HEK293 (cell line): ENCODE measurements around the gene MALT1.

ENCODE experiments used
- HOXA7 ChIP-seq: sonication (generic); formaldehyde crosslinking; IDR thresholded peaks from 2 replicates; pipeline ENCODE4 v1.8.1; 2022; ENCODE audit warnings: missing genetic modification reagents, borderline replicate concordance
- MZF1 ChIP-seq: fragments of 450-650 bp; formaldehyde crosslinking; IDR thresholded peaks from 2 replicates; pipeline ENCODE4 v1.5.1; 2017; ENCODE audit warnings: missing biosample characterization, missing genetic modification characterization, borderline replicate concordance
- ZNF121 ChIP-seq: fragments of 450-650 bp; formaldehyde crosslinking; IDR thresholded peaks from 2 replicates; pipeline ENCODE4 v1.5.1; 2016; ENCODE audit warnings: missing biosample characterization, missing genetic modification characterization
- ZNF274 ChIP-seq, 2 experiments: fragments of 200-500 bp in 1 of 2; fragments of 450-650 bp in 1 of 2; sonication (Bioruptor generic) in 1 of 2; formaldehyde crosslinking in 1 of 2; IDR thresholded peaks; 2 replicates each; pipeline versions ENCODE4 v1.5.1 to v1.6.1; 2014 to 2016; ENCODE audit warnings: borderline replicate concordance in 1 of 2, inconsistent platforms in 1 of 2, low read length in 1 of 2, missing biosample characterization in 1 of 2, missing genetic modification characterization in 1 of 2
- ZNF416 ChIP-seq: fragments of 450-650 bp; formaldehyde crosslinking; IDR thresholded peaks from 2 replicates; pipeline ENCODE4 v1.5.1; 2016; ENCODE audit warnings: missing biosample characterization, missing genetic modification characterization
- ZNF792 ChIP-seq: fragments of 450-650 bp; formaldehyde crosslinking; IDR thresholded peaks from 2 replicates; pipeline ENCODE4 v1.5.1; 2016; ENCODE audit warnings: missing biosample characterization, missing genetic modification characterization
- TF ChIP-seq, protein P1 (sequence below): fragments of 450-650 bp; formaldehyde crosslinking; IDR thresholded peaks from 2 replicates; pipeline ENCODE4 v1.5.1; 2016; ENCODE audit warnings: missing biosample characterization, missing genetic modification characterization
- TF ChIP-seq, protein P2 (sequence below): fragments of 450-650 bp; formaldehyde crosslinking; IDR thresholded peaks from 2 replicates; pipeline ENCODE4 v1.5.1; 2016; ENCODE audit warnings: missing biosample characterization, missing genetic modification characterization, borderline replicate concordance
- TF ChIP-seq, protein P3 (sequence below): fragments of 450-650 bp; IDR thresholded peaks from 2 replicates; pipeline ENCODE4 v1.5.1; 2018; ENCODE audit warnings: missing biosample characterization, mild to moderate bottlenecking, missing genetic modification characterization
- TF ChIP-seq, protein P4 (sequence below): fragments of 450-650 bp; formaldehyde crosslinking; conservative IDR thresholded peaks from 2 replicates; pipeline ENCODE4 v1.5.1; 2016; ENCODE audit warnings: low read depth, missing biosample characterization, missing genetic modification characterization
- TF ChIP-seq, protein P5 (sequence below): fragments of 450-650 bp; formaldehyde crosslinking; IDR thresholded peaks from 2 replicates; pipeline ENCODE4 v1.5.1; 2016; ENCODE audit warnings: missing biosample characterization, missing genetic modification characterization

DNA sequence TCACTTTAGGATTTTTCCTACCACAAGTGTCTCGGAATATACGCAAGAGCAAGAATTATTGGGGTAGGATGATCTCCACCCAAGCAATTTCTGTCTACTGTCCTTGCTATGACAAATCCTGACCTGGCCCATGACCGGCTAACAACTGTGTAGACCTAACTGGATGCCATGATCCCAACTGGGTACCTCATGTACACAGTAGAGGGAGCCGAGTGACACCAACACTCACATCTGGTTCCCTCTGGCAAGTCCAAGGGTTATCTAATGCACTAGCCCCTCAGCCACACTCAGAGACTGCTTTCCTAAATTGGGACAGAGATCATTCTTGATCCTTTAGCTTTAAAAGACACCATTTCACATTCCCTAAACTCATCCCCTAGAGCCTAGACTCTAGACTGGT, 132.7 kb downstream of the MALT1 start:
- TF ChIP-seq, protein P1, sequence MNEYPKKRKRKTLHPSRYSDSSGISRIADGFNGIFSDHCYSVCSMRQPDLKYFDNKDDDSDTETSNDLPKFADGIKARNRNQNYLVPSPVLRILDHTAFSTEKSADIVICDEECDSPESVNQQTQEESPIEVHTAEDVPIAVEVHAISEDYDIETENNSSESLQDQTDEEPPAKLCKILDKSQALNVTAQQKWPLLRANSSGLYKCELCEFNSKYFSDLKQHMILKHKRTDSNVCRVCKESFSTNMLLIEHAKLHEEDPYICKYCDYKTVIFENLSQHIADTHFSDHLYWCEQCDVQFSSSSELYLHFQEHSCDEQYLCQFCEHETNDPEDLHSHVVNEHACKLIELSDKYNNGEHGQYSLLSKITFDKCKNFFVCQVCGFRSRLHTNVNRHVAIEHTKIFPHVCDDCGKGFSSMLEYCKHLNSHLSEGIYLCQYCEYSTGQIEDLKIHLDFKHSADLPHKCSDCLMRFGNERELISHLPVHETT (tag by site-specific recombination): no peak
- TF ChIP-seq, protein P2, sequence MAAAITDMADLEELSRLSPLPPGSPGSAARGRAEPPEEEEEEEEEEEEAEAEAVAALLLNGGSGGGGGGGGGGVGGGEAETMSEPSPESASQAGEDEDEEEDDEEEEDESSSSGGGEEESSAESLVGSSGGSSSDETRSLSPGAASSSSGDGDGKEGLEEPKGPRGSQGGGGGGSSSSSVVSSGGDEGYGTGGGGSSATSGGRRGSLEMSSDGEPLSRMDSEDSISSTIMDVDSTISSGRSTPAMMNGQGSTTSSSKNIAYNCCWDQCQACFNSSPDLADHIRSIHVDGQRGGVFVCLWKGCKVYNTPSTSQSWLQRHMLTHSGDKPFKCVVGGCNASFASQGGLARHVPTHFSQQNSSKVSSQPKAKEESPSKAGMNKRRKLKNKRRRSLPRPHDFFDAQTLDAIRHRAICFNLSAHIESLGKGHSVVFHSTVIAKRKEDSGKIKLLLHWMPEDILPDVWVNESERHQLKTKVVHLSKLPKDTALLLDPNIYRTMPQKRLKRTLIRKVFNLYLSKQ: no peak
- TF ChIP-seq ZNF416 (no peak), ZNF792 (tag by site-specific recombination) (no peak), ZNF274 (IDR thresholded peaks at IDR 0.05; ENCODE audit: low read length) (no peak), ZNF274 (tag by site-specific recombination; IDR thresholded peaks at IDR 0.05; ENCODE audit: borderline replicate concordance) (no peak), MZF1 (no peak), ZNF121 (tag by site-specific recombination) (no peak), HOXA7 (CRISPR knock-in tag) (no peak)
- TF ChIP-seq, protein P3, sequence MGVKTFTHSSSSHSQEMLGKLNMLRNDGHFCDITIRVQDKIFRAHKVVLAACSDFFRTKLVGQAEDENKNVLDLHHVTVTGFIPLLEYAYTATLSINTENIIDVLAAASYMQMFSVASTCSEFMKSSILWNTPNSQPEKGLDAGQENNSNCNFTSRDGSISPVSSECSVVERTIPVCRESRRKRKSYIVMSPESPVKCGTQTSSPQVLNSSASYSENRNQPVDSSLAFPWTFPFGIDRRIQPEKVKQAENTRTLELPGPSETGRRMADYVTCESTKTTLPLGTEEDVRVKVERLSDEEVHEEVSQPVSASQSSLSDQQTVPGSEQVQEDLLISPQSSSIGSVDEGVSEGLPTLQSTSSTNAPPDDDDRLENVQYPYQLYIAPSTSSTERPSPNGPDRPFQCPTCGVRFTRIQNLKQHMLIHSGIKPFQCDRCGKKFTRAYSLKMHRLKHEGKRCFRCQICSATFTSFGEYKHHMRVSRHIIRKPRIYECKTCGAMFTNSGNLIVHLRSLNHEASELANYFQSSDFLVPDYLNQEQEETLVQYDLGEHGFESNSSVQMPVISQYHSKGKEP (tag by site-specific recombination): no peak
- TF ChIP-seq, protein P4, sequence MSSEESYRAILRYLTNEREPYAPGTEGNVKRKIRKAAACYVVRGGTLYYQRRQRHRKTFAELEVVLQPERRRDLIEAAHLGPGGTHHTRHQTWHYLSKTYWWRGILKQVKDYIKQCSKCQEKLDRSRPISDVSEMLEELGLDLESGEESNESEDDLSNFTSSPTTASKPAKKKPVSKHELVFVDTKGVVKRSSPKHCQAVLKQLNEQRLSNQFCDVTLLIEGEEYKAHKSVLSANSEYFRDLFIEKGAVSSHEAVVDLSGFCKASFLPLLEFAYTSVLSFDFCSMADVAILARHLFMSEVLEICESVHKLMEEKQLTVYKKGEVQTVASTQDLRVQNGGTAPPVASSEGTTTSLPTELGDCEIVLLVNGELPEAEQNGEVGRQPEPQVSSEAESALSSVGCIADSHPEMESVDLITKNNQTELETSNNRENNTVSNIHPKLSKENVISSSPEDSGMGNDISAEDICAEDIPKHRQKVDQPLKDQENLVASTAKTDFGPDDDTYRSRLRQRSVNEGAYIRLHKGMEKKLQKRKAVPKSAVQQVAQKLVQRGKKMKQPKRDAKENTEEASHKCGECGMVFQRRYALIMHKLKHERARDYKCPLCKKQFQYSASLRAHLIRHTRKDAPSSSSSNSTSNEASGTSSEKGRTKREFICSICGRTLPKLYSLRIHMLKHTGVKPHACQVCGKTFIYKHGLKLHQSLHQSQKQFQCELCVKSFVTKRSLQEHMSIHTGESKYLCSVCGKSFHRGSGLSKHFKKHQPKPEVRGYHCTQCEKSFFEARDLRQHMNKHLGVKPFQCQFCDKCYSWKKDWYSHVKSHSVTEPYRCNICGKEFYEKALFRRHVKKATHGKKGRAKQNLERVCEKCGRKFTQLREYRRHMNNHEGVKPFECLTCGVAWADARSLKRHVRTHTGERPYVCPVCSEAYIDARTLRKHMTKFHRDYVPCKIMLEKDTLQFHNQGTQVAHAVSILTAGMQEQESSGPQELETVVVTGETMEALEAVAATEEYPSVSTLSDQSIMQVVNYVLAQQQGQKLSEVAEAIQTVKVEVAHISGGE: no peak
- TF ChIP-seq, protein P5, sequence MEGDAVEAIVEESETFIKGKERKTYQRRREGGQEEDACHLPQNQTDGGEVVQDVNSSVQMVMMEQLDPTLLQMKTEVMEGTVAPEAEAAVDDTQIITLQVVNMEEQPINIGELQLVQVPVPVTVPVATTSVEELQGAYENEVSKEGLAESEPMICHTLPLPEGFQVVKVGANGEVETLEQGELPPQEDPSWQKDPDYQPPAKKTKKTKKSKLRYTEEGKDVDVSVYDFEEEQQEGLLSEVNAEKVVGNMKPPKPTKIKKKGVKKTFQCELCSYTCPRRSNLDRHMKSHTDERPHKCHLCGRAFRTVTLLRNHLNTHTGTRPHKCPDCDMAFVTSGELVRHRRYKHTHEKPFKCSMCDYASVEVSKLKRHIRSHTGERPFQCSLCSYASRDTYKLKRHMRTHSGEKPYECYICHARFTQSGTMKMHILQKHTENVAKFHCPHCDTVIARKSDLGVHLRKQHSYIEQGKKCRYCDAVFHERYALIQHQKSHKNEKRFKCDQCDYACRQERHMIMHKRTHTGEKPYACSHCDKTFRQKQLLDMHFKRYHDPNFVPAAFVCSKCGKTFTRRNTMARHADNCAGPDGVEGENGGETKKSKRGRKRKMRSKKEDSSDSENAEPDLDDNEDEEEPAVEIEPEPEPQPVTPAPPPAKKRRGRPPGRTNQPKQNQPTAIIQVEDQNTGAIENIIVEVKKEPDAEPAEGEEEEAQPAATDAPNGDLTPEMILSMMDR (tag by site-specific recombination): no peak
